ENCODE results near the gene TP53RK. TPM values are rescaled to one million over a fixed set of nuclear protein-coding genes. Genes with fewer than 3 reads are reported as not detected.

The TP53RK gene
- total and polyA plus RNA-seq, 2 of the 13 experiments (the other 11 are each of a cell fraction or from before 2014, with no cell fraction given), result 12.9 to 25.5 TPM

- no peak for TF ChIP-seq CENPT (CRISPR knock-in tag; IDR thresholded peaks at IDR 0.05; ENCODE audit: low read depth)
- peak; percentile 51; the same call in 1 of the 2 replicates for TF ChIP-seq TAF1 (CRISPR knock-in tag; IDR thresholded peaks at IDR 0.05)
- TF ChIP-seq FOXA3 (CRISPR knock-in tag; IDR thresholded peaks at IDR 0.05), result peak; percentile 97
- TF ChIP-seq ZNF800 (CRISPR knock-in tag; IDR thresholded peaks at IDR 0.05), result peak; percentile 65; the same call in 1 of the 2 replicates
- no peak for TF ChIP-seq SMARCE1 (IDR thresholded peaks at IDR 0.05; ENCODE audit: borderline replicate concordance)
- TF ChIP-seq CENPX (CRISPR knock-in tag; IDR thresholded peaks at IDR 0.05), result no peak
- no peak for TF ChIP-seq SP2 (CRISPR knock-in tag; IDR thresholded peaks at IDR 0.05)
- no peak for TF ChIP-seq CREB1 (IDR thresholded peaks at IDR 0.05)
- peak; percentile 82 for TF ChIP-seq CREB1 (CRISPR knock-in tag; IDR thresholded peaks at IDR 0.05)
- no peak for TF ChIP-seq ATF7 (IDR thresholded peaks at IDR 0.05)
- no peak; the same call in 1 of the 2 replicates for TF ChIP-seq ATF7 (CRISPR knock-in tag; IDR thresholded peaks at IDR 0.05)
- TF ChIP-seq CREBL2 (CRISPR knock-in tag; IDR thresholded peaks at IDR 0.05; ENCODE audit: borderline replicate concordance), result no peak
- TF ChIP-seq ZBTB49 (CRISPR knock-in tag; IDR thresholded peaks at IDR 0.05; ENCODE audit: borderline replicate concordance), result peak; percentile 38; the same call in 1 of the 2 replicates
- peak; percentile 98 for TF ChIP-seq HDAC2 (CRISPR knock-in tag; IDR thresholded peaks at IDR 0.05)
- no peak for TF ChIP-seq HNRNPUL1 (IDR thresholded peaks at IDR 0.05; ENCODE audit: low read depth, low read length)
- TF ChIP-seq NPAS2 (CRISPR knock-in tag; IDR thresholded peaks at IDR 0.05; ENCODE audit: borderline replicate concordance), result no peak
- TF ChIP-seq ZNF841 (CRISPR knock-in tag; IDR thresholded peaks at IDR 0.05; ENCODE audit: borderline replicate concordance), result no peak
- peak; percentile 77; the same call in 1 of the 2 replicates for TF ChIP-seq TP53 (CRISPR knock-in tag; conservative IDR thresholded peaks at IDR 0.05)
- peak; percentile 47 for TF ChIP-seq CBX1 (IDR thresholded peaks at IDR 0.05; ENCODE audit: low read depth)
- TF ChIP-seq CSRNP1 (CRISPR knock-in tag; IDR thresholded peaks at IDR 0.05), result 0 out of 2 replicates have a peak, but pooled peaks have one; percentile 51
- TF ChIP-seq ZNF709 (CRISPR knock-in tag; IDR thresholded peaks at IDR 0.05), result no peak; the same call in 1 of the 2 replicates
- TF ChIP-seq TBX2 (CRISPR knock-in tag; IDR thresholded peaks at IDR 0.05; ENCODE audit: borderline replicate concordance), result peak; percentile 96
- peak; percentile 91 for TF ChIP-seq SKI (IDR thresholded peaks at IDR 0.05; ENCODE audit: partially characterized antibody)
- no peak for TF ChIP-seq SIN3A (IDR thresholded peaks at IDR 0.05; ENCODE audit: borderline replicate concordance, low read depth, low read length)
- TF ChIP-seq TCF7L2 (IDR thresholded peaks at IDR 0.05; ENCODE audit: low read depth, low read length), result 0 out of 2 replicates have a peak, but pooled peaks have one; percentile 39
These were observed 18.4 kb downstream of the TP53RK start (continued) for GRCh38 chr20:46670585-46671584.

Measured in HepG2 (cell line).